HUDEP-2 (cell line): ENCODE measurements around the gene SPINT3.
A peak's percentile ranks its signal among the peaks of the same experiment; 100 is the strongest.

Experiments
- DNase-seq, 76 experiments: peaks; one replicate each; lab custom pipeline; 2025; ENCODE audit not compliant: unreplicated experiment in 76 of 76; lab: John Stamatoyannopoulos, UW

Gene SPINT3

GRCh38 chr20:45515147-45515913 is at the start of gene SPINT3:
TSS of gene SPINT3 (minus strand) at chr20:45515622. CDS start at chr20:45515608, 14 bp downstream.
- no peak for DNase-seq

- DNase-seq: no peak
These were observed 49.4 kb upstream of the SPINT3 start for GRCh38 chr20:45564760-45565276.

GRCh38 chr20:45555198-45555597 is 39.8 kb upstream of the SPINT3 start:
- no peak for DNase-seq

- no peak for DNase-seq
These were observed 37.0 kb upstream of the SPINT3 start for GRCh38 chr20:45552456-45552855.

GRCh38 chr20:45550765-45551164 is 35.3 kb upstream of the SPINT3 start:
- DNase-seq: no peak

- DNase-seq: no peak
These were observed 33.0 kb upstream of the SPINT3 start for GRCh38 chr20:45548410-45548809.

GRCh38 chr20:45547206-45547770 is 31.9 kb upstream of the SPINT3 start, which contains the start of gene EPPIN:
TSS of gene EPPIN (minus strand) at chr20:45547401. CDS start at chr20:45547357, 44 bp downstream.
- DNase-seq: no peak

GRCh38 chr20:45545754-45546453 is 30.5 kb upstream of the SPINT3 start:
- peak in 3 of 76 experiments; percentile 1 to 16 (median 2) for DNase-seq

GRCh38 chr20:45545351-45545750 is 29.9 kb upstream of the SPINT3 start:
- DNase-seq: no peak

- no peak for DNase-seq
These were observed 24.0 kb upstream of the SPINT3 start, which contains the start of gene WFDC6 for GRCh38 chr20:45539382-45539781. TSS of gene WFDC6 (minus strand) at chr20:45539482. CDS start at chr20:45539407, 75 bp downstream.

GRCh38 chr20:45538209-45538799 is 22.9 kb upstream of the SPINT3 start:
- DNase-seq: no peak

GRCh38 chr20:45527294-45527693 is 11.9 kb upstream of the SPINT3 start:
- DNase-seq: no peak

GRCh38 chr20:45523821-45524220 is 8.4 kb upstream of the SPINT3 start:
- no peak for DNase-seq

- no peak for DNase-seq
These were observed 2.9 kb upstream of the SPINT3 start for GRCh38 chr20:45518282-45518681.

- DNase-seq: no peak
These were observed 5.1 kb downstream of the SPINT3 start for GRCh38 chr20:45510242-45510862.

- DNase-seq: no peak
These were observed 6.3 kb downstream of the SPINT3 start for GRCh38 chr20:45509091-45509490.

- no peak for DNase-seq
These were observed 7.1 kb downstream of the SPINT3 start for GRCh38 chr20:45508068-45508886.

GRCh38 chr20:45507011-45507820 is 8.2 kb downstream of the SPINT3 start:
- DNase-seq: no peak

GRCh38 chr20:45506398-45506797 is 9.0 kb downstream of the SPINT3 start:
- no peak for DNase-seq
